ENCODE results near the gene SERP2.

Gene SERP2

DNA sequence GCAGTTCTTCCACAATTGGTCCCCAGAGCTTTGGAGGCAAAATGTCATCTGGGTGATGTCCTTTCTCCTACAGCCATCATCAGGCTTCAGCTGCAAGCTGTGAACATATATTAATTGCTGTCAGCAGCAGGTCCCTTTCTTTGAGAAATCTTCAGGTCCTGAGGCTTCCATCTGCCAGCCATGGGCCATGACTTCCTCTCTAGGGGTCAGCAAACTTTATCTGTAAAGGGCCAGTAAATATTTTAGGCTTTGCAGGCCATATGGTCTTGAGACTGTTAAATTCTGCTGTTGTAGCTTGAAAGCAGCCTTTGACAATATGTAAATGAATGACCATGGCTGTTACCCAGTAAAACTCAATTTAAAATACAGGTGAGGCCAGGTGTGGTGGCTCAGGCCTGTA lies 27.1 kb downstream of the SERP2 start:
- ChIA-PET POLR2A (no interaction called here), CTCF (no interaction called here)
- TF ChIP-seq CTBP1 (IDR thresholded peaks at IDR 0.05; ENCODE audit: borderline replicate concordance) (no peak), SP1 (IDR thresholded peaks at IDR 0.05) (no peak), NFRKB (IDR thresholded peaks at IDR 0.05) (no peak), HDGF (IDR thresholded peaks at IDR 0.05; ENCODE audit: borderline replicate concordance) (no peak), FOXA1 (IDR thresholded peaks at IDR 0.05) (no peak), SUZ12 (IDR thresholded peaks at IDR 0.05) (no peak), FOXM1 (IDR thresholded peaks at IDR 0.05; ENCODE audit: borderline replicate concordance) (no peak), ZNF384 (IDR thresholded peaks at IDR 0.05) (no peak), LEF1 (IDR thresholded peaks at IDR 0.05; ENCODE audit: borderline replicate concordance) (no peak), ARNT (IDR thresholded peaks at IDR 0.05) (no peak), TARDBP (IDR thresholded peaks at IDR 0.05) (no peak), FOXK2 (IDR thresholded peaks at IDR 0.05) (no peak), L3MBTL2 (conservative IDR thresholded peaks at IDR 0.05) (no peak), ELF4 (IDR thresholded peaks at IDR 0.05) (no peak), BHLHE40 (IDR thresholded peaks at IDR 0.05; ENCODE audit: borderline replicate concordance) (no peak)
- TF ChIP-seq, protein P1, sequence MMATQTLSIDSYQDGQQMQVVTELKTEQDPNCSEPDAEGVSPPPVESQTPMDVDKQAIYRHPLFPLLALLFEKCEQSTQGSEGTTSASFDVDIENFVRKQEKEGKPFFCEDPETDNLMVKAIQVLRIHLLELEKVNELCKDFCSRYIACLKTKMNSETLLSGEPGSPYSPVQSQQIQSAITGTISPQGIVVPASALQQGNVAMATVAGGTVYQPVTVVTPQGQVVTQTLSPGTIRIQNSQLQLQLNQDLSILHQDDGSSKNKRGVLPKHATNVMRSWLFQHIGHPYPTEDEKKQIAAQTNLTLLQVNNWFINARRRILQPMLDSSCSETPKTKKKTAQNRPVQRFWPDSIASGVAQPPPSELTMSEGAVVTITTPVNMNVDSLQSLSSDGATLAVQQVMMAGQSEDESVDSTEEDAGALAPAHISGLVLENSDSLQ (IDR thresholded peaks at IDR 0.05): no peak
- no peak for DNase-seq (ENCODE audit: extremely low spot score)

DNA sequence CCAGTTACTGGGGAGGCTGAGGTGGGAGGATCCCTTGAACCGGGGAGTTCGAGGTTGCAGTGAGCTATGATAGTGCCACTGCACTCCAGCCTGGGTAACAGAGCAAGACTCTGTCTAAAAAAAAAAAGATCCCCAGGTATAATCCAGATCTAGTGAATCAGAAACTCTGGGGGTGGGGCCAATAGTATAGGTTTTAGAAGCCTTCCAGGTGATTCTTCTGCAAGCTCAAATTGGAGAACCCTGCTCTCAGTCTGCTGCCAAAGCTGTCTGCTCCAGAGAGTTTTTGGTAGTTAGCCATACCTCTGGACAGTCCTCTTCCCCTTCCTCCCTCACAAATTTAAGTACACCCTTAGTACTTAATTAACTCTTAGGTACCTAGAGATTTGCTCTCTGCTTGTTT lies 28.0 kb downstream of the SERP2 start:
- POLR2A ChIA-PET: no interaction called here
- TF ChIP-seq ZNF384 (IDR thresholded peaks at IDR 0.05): no peak
- no peak for TF ChIP-seq TARDBP (IDR thresholded peaks at IDR 0.05)
- no peak for TF ChIP-seq SP1 (IDR thresholded peaks at IDR 0.05)
- DNase-seq (ENCODE audit: extremely low spot score): no peak
- CTCF ChIA-PET: no interaction called here

DNA sequence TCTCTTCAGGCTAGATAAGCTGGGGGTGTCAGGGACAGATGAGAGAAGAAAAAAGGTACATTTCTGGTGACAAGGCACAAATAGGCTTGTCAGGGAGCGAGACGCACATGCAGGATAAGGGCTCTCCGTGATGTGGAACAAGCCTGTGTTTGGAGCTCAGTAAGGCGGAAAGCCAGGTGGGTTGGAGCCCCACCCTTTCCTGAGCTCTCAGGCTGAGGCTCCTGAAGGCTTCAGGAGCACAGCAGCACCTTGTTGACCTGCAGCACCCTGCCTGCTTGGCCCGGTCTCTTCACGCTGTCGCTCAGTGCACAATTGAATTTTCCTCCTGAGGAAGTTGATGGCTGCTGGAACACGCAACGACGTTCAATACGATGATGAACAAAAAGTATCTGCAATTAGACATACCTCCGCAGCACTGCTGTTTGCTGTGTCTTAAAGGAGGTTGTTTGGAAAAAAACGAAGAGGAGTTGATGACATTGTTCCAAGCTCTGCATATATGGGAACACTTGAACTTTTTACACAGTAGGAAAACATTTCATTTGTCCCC lies 29.3 kb downstream of the SERP2 start:
- ChIA-PET POLR2A (interaction anchor here (1.2 to 1.4 kb wide), 2 partner anchors 32 to 33 kb away, joined by 5 read pairs; no protein-coding TSS in a partner anchor), CTCF (no interaction called here)
- TF ChIP-seq LEF1 (IDR thresholded peaks at IDR 0.05; ENCODE audit: borderline replicate concordance) (no peak), FOXM1 (IDR thresholded peaks at IDR 0.05; ENCODE audit: borderline replicate concordance) (no peak), SUZ12 (IDR thresholded peaks at IDR 0.05) (no peak), SP1 (IDR thresholded peaks at IDR 0.05) (no peak), ARNT (IDR thresholded peaks at IDR 0.05) (no peak), FOXA1 (IDR thresholded peaks at IDR 0.05) (no peak)
- no peak for DNase-seq (ENCODE audit: extremely low spot score)

DNA sequence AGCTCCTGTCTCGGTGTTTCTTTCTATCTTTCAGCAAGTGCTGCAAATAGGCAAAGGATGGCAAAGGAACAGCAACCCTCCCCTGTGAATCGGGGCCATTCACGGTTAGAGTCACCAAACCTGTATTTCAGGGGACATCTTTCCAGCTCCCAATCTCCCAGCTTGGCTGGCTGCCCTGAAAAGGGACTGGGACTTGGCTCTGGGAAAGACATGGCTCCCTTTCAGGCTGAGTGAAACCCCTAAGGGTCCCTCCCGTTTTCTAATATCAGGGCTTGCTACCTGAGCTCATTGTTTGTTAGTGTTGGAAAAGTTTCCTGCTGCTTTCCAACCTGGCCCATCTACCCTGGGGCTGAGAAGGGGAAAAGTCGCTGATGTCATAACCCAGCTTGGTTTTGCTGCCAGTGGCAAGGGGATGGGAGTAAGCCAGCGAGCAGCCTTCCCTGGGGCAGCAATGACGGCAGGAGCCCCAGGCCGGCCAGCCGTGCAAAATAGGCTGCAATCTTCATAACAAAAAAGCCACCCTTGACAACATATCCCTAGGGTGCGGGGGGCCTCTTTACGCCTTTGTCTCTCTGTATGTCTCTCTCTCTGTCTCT lies 29.9 kb downstream of the SERP2 start:
- TF ChIP-seq TARDBP (IDR thresholded peaks at IDR 0.05) (no peak), CTBP1 (IDR thresholded peaks at IDR 0.05; ENCODE audit: borderline replicate concordance) (no peak), LEF1 (IDR thresholded peaks at IDR 0.05; ENCODE audit: borderline replicate concordance) (no peak), ELF4 (IDR thresholded peaks at IDR 0.05) (no peak), L3MBTL2 (conservative IDR thresholded peaks at IDR 0.05) (no peak)
- ChIA-PET CTCF (no interaction called here), POLR2A (interaction anchor here (1.2 to 1.4 kb wide), 2 partner anchors 32 to 33 kb away, joined by 5 read pairs; no protein-coding TSS in a partner anchor)
- no peak for DNase-seq (ENCODE audit: extremely low spot score)

DNA sequence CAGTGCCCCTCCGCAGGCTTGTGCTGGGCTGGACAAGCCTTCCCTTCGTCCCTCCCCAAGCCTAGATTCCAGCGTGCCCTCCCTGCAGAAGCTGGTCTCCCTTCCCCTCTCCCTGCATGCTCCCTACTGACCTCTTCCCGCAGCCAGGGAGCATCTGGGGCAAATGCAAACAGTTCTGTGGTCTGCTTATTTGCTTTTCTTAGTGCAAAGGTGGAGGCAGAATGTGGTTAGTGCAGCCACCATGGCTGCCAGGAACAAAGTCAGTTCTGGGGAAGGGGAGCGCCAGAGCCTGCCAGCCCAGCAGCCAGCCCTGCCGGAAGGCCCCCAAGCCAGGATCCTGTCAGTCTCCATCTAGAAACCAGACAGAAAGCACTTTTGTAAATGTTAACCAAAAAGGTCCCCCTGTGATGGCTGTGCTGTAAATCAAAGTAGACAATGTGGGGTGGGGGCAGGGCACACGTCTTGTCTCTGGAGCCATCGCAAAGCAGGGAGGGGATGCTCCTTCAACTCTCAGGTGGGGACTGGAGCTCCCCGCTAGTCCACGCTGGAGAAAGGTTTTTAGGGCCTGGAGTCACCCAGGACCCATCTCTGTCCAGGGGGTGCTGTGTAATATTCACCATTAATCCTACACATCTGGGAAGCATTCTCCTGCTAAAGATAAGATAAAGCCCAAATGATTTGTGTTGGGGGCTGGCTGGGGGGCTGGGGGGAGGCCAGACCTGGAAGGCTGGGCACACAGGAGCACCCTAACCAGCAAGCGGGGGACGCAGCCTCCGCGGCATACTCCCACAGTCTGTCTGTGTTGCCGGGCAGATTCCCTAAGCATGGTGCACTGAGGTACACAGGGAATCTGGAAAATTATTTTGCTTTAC lies 30.9 kb downstream of the SERP2 start:
- no peak for DNase-seq (ENCODE audit: extremely low spot score)
- CTCF ChIA-PET: no interaction called here

DNA sequence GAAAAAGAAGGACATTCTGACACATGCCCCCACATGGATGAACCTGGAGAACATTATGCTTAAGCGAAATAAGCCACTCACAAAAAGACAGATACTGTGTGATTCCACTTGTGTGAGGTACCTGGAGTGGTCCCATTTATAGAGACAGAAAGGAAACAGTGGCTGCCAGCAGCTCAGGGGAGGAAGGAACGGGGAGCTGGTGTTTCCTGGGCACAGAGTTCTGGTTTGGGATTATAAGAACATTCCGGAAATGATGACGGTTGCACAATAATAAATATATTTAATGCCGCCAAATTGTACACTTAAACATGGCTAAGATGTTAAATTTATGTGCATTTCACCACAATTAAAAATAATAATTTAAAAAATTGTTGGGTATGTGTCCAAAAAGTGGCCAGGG lies 33.0 kb downstream of the SERP2 start:
- no peak for DNase-seq (ENCODE audit: extremely low spot score)
- TF ChIP-seq L3MBTL2 (conservative IDR thresholded peaks at IDR 0.05) (no peak), NFRKB (IDR thresholded peaks at IDR 0.05) (no peak), ELF4 (IDR thresholded peaks at IDR 0.05) (no peak), CTBP1 (IDR thresholded peaks at IDR 0.05; ENCODE audit: borderline replicate concordance) (no peak), HDGF (IDR thresholded peaks at IDR 0.05; ENCODE audit: borderline replicate concordance) (no peak), TARDBP (IDR thresholded peaks at IDR 0.05) (no peak), ZNF384 (IDR thresholded peaks at IDR 0.05) (no peak), LEF1 (IDR thresholded peaks at IDR 0.05; ENCODE audit: borderline replicate concordance) (no peak), BHLHE40 (IDR thresholded peaks at IDR 0.05; ENCODE audit: borderline replicate concordance) (no peak), FOXA1 (IDR thresholded peaks at IDR 0.05) (no peak), ARNT (IDR thresholded peaks at IDR 0.05) (no peak), SP1 (IDR thresholded peaks at IDR 0.05) (no peak), FOXK2 (IDR thresholded peaks at IDR 0.05) (no peak), SUZ12 (IDR thresholded peaks at IDR 0.05) (no peak), FOXM1 (IDR thresholded peaks at IDR 0.05; ENCODE audit: borderline replicate concordance) (no peak)
- TF ChIP-seq, protein P1 (IDR thresholded peaks at IDR 0.05): no peak
- ChIA-PET POLR2A (no interaction called here), CTCF (no interaction called here)

More for the DNA sequence above, 30.9 kb downstream of the SERP2 start:
- POLR2A ChIA-PET: interaction anchor here (1.4 kb wide), 1 partner anchor 32 kb away, joined by 5 read pairs; no protein-coding TSS in a partner anchor
- no peak for TF ChIP-seq ZNF384 (IDR thresholded peaks at IDR 0.05)
- TF ChIP-seq CTBP1 (IDR thresholded peaks at IDR 0.05; ENCODE audit: borderline replicate concordance): no peak
- no peak for TF ChIP-seq ELF4 (IDR thresholded peaks at IDR 0.05)
- TF ChIP-seq, protein P1 (IDR thresholded peaks at IDR 0.05): no peak
- no peak for TF ChIP-seq FOXM1 (IDR thresholded peaks at IDR 0.05; ENCODE audit: borderline replicate concordance)
- TF ChIP-seq LEF1 (IDR thresholded peaks at IDR 0.05; ENCODE audit: borderline replicate concordance): no peak

Data from HEK293T (cell line).